Activated T-cell treated with anti-CD3 and anti-CD28 coated beads for 4 hours (primary cell): ENCODE data around the gene HSD11B1L.

Source experiments
- DNase-seq: peaks from one replicate; pipeline ENCODE4 v3.0.0-alpha.2; 2020

The HSD11B1L gene

DNA sequence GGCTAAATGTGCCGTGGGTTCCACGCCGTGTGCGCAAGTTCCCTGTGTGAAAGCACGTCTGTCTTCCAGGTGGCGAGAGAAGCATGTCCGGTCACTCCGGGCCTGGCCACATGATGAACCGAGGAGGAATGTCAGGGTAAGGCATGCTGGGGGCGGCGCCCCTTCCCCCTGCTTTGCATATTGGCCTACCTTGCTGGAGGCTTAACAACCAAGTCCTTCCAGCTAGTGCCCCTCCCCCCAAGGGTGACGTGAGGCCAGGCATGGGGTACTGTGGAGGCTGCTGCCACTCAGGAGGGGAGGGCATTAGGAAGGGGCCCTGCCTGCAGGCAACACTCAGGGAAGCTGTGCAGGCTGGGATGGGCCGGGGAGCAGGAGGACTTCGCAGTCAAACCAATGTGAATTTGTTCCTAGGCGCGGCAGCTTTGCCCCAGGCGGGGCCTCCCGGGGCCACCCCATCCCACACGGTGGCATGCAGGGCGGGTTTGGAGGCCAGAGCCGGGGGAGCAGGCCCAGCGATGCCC, 13.0 kb upstream of the HSD11B1L start:
- DNase-seq: no peak

DNA sequence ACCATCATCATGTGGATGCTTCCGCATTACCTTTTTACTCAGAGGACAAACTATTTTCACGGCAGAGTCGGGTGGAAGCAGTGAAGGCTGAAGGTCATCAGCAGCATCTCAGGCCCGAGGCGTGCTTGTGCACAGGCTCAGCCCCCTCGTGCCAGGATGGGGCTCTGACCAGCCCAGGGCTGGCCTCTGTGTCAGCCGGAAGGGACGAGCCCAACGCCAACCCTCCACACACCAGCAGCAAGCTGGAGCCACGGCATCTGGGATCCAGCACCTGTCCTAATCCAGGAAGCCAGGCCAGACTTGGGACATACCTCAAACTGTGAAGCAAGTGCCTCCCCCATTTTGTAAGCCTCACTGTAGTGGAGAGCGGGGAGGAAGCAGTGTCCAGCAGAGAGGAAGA, 11.6 kb upstream of the HSD11B1L start:
- DNase-seq: no peak

DNA sequence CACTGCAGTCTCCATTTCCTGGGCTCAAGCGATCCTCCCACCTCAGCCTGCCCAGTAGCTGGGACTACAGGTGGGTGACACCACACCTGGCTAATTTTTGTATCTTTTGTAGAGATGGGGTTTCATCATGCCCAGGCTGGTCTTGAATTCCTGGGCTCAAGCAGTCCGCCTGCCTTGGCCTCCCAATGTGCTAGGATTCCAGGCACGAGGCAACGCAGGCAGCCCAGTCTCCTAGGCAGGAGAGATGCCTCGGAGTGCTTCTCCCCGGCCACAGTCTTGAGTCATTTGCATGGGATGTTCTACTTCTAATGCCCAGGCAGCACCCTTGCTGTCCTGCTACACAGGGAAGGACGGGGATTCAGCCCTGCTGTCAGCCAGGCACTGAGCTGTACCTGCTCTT, 9.2 kb upstream of the HSD11B1L start:
- no peak for DNase-seq

DNA sequence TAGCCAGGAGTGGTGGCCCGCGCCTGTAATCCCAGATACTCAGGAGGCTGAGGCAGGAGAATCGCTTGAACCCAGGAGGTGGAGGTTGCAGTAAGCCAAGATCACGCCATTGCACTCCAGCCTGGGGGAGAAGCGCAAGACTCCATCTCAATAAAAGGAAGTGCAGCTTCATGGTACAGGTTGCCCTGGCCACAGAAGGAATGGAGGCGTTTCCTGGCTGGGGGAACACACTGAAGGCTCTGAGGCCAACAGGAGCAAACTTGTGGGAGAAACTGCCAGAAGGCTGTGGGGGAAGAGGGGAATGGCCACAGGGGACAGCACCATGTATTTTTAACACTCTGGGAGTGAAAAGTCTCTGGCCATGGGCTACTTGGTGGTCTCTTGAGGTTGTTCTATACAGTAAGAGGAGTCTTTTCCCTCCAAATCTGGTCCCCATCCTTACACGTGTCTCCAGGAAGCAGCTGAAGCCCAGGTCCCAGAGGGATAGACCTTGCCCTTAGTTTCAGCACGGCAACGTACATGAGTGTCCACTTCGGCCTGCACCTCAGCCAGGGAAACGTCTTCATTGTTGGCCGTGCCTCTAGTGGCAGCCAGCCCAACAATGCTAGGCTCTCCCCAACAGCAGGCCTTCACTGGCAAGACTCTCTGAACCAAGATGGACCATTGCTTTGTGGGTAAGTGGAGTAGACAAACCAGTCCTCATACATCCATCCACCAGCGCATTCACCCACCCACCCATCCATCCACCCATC, 7.9 kb upstream of the HSD11B1L start:
- DNase-seq: no peak

DNA sequence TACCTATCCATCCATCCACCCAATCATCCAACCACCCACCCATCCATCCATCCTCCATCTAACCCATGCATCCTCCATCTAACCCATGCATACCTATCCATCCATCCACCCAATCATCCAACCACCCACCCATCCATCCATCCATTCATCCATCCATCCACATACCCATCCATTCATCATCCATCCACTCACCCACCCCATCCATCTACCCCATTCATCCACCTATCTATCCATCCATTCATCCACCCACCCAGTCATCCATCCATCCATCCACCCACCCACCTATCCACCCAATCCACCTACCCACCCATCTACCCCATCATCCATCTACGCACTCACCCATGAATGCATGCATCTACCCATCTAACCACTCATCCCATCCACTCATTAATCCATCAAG, 7.1 kb upstream of the HSD11B1L start:
- DNase-seq: no peak

DNA sequence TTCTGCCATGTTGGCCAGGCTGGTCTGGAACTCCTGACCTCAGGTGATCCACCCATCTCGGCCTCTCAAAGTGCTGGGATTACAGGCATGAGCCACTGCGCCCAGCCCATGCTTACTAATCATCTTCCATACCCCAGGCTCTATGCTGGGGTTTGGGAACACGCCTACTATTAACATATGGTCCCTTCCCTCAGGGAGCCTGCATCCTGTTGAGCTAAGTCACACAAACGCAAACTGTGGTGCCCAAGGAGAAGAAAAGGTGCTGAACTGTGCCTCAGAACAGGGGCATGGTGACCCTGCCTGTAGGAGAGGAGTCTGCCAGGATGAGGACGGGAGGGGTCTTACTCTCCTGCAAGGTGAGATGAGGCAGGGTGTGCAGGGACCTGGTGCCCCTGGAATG, 6.1 kb upstream of the HSD11B1L start:
- no peak for DNase-seq

DNA sequence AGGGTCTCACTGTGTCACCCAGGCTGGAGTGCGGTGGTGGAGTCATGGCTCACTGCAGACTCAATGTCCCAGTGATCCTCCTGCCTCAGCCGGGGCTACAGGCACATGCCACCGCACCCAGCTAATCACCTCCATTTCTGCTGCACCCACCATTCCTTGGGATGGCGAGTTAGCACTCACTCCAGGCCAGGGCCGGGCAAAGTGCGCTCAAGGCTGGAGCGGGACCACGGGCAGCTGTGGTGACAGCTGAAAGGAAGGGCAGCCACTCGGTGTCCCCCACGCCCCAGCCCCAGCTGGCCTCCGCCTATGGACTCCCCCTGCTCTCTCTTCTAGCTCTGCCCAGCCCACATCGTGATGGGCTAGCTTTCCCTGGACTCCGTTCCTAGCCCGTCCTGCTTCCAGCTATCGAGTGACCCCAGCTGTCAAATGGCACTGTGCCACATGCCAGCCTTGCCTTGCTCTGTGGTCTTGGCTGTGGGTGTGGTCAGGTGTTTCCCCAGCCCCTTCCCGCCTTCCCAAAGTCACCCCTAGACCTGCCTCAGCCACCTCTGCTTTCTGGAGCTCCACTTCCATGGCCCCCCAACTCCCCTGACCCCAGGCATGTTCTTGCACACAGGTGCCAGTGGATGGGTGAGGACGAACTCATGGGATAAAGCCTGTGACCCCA, 4.6 kb upstream of the HSD11B1L start:
- DNase-seq: no peak

DNA sequence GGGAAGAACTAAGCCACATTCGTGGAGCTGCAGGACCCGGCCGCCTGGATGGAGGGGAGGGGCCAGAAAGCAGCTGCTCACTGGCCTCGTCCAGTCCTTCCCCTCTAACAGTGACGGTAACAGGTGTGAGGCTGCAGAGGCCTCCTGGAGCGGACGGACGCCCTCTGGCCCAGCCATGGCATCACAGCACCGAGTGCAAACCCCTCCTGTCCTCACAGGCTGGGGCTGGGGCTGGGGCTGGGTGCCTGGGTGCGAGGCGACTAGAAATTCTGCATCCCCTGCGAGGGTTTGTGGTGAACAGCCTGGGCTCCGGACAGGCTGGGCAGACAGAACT, 4.1 kb upstream of the HSD11B1L start:
- DNase-seq: no peak

DNA sequence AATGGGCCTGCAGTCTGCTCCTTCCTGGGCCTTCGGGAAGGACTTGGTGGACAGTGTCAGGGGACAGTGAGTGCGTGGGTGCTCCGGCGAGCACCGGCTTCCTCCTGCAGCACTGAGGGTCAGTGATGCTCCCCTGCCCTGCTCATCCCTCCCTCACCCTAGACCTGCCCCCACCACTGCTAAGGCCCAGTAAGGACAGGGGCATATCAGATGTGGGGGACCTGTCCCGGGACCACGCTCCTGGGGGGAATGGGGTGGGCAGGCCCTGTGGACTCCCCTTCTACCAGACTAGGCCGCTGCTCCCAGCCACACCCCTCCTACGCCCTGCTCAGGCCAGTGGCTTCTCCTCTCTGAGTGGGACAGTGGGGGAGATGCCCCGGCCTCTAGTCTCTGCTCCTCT, 3.7 kb upstream of the HSD11B1L start:
- no peak for DNase-seq

DNA sequence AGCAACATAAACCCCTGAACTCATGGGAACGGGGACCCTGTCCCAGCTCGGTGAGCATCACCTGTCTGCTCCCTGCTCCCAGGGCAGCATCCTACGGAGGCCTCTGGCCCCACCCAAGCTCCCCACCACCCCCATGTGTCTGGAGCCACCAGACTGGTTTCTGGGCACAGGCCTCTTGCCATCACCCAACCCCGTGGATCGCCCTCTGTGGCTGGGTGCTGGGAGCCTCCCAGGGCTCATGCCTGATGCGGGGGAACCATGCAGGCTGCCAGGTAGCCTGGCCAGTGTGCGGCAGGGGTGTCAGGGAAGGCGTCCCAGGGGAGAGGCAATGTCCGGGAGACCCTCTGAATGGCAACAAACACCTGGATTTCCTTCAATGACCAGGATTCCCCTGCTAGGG, 3.2 kb upstream of the HSD11B1L start:
- no peak for DNase-seq

DNA sequence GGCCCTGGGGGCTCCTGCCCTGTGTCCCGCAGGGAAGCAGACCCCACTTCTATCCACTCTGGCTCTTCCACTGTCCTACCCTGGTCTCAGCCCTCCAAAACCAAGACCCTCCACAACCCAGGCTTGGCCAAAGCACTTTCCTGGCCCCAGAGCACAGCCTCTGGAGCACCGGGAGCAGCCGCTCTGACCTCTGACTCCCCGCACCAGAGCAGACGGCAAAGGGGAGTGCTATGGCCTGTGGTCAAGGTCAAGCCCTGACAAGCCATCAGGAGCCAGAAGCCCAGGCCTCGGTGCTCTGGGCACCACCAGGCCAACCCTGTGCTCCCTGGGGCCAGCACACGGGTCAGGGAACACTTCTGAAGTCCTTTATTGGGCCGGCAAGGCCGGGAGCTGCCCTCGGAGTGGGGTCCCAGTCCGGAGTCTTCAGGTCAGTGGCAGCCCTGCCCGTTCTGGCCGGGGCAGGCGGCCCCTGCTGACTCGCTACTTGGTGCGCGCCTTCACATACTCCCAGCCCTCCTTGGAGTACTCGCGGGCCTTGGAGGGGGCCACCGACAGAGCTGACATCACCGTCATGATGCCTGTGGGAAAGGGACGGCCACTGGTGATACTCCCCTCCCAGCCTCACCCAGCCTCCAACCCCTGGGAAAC, 2.6 kb upstream of the HSD11B1L start:
- no peak for DNase-seq

DNA sequence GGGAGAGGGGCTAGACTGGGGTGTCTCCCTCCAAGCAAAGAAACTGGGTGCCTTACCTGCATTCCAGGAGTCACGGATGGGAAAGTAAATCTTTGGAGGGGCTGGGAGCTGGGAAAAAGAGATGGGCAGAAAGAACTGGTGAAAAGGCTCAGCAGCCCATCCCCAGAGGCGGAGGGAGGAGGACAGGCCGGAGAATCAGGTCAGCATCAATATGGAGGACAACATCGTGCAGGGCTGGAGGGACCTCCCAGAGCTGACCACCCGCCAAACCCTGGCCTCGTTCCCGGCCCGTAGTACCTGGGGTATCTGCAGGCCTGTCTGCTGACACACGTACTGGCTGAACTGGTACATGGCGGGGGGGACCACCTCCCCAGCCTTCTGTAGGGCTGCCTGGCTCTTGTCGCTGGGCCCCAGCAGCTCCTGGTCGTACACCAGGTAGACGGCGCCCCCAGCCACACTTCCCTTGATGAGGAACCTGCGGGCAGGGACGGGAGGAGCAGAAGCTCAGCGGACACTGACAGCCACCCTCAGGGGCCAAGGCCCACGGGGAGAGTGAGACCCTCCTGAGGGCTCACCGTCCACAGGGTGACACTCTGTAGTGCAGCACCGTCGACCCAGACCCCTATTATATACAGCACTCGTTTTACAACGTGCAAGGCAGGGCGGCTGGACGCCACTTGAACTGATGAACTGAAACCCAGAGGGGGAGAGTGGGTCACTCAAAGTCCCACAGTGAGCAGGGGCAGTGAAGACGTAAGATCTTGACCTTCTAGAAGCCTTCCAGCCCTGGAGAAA, 1.3 kb upstream of the HSD11B1L start:
- DNase-seq: no peak

DNA sequence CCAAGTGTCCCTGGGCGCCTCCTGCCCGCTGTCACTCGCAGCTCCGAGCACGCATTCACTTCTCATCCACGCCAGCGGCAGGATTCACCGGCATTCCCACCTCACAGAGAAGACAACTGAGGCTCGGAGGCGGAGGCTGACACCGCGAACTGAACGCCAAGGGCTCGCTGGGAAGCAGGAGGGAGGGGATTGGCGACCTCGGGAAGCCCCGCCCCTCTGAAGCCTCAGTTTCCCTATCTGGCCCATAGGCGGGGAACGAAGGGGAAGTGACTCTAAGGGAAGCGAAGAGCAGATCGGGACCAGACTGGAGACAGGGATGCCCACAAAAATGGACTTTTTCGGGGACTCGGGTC, 767 bp upstream of the HSD11B1L start:
- no peak for DNase-seq

DNA sequence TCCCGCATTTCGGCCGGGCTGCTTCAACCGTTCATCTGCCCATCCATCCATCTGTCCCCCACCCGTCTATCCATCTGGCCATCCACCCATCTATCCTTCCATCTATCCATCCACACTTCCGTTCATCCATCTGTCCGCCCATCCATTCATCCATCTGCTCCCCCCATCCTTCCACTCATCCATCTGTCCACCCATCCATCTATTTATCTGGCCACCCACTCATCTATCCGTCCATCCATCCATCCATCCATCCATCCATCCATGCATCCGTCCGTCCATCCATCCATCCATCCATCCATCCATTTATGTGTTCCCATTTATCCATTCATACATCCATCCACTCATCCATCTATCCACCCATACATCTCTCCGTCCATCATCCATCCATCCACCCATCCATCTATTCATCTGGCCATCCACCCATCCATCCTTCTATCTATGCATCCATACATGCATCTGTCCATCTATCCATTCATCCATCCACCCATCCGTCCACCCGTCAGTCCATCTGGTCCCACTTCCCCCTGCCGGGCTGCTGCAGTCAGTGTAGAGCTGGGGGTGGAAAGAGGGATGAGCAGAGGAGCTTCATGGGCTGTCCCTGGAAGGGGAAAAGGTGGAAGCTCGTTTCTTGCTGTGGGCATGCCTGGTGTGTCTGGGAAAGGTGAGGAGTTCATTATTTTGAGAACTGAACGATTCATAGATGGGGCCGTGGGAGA, 722 bp downstream of the HSD11B1L start:
- no peak for DNase-seq

DNA sequence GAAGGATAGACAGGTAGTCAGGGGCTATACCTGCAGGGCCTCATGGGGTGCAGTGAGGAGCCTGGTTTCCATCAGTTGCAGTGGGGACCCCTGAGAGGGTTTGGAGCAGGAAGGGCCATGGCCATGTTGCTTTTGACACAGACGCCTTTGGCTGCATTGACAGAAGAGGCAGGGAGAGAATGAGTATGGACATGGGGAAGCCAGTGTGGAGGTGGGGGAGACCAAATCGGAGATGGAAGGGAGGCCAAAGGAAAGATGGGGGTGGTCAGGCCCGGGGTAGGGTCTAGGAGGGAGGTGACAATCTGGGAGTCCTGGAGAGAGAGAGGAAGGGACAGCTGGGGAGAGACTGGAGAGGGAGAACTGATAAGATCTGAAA, 1.3 kb downstream of the HSD11B1L start:
- no peak for DNase-seq

DNA sequence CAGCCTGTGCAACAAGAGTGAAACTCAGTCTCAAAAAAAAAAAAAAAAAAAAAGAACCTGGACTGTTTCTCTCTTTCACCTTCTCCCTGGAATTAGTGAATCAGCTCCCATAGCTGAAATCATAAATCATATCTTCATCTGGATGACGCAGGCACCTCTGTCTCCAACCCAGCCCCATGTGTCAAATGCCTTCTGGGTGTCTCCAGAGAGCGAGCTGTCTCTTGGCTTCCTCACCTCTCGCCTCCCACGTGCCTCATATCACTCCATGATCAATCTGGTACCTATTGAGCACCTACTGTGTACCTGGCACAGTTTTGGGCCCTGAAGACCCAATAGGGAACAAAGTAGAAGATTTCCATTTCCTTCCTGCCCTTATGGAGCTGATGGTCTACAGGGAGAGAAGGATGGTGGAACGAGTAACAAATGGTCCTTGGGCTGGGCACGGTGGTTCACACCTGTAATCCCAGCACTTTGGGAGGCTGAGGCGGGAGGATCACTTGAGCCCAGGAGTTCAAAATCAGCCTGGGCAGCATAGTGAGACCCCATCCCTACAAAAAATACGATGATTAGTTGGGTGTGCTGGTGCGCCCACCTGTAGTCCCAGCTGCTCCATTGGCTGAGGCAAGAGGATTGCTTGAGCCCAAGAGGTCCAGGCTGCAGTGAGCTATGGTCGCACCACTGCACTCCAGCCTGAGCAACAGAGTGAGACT, 2.5 kb downstream of the HSD11B1L start:
- DNase-seq: no peak

DNA sequence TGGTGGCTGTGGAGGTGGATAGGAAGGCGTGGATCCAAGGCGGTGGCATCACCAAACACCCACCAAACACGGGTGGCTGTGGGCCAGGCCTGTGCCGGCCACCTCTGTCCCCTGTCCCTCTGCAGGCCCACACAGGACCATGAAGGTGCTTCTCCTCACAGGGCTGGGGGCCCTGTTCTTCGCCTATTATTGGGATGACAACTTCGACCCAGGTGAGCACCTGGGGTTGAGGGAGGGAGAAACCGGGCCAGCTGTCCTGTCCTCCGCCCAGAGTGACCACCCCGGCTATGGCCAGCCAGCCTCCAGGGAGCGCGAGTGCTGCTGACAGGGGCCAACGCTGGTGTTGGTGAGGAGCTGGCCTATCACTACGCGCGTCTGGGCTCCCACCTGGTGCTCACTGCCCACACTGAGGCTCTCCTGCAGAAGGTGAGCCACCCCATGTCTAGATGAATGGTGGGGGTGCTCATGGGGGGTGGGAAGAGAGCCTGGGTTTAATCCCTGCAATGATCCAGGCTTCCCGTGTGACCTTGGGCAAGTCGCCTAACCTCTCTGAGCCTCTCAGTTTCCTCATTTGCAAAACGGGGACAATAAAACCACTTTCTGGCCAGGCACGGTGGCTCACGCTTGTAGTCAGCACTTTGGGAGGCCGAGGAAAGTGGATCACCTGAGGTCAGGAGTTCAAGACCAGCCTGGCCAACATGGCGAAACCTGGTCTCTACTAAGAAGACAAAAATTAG, 4.0 kb downstream of the HSD11B1L start:
- no peak for DNase-seq

DNA sequence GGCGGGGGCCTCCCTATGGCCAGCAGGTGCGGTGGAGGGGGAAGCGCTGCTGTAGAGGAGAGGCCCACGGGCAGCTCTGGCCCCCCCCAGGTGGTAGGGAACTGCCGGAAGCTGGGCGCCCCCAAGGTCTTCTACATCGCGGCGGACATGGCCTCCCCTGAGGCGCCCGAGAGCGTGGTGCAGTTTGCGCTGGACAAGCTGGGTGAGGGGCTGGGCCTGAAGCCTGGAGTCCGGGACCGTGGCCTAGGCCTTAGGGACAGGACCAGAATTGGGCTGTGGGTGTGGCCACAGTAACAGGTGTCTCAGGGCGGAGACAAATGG, 5.5 kb downstream of the HSD11B1L start:
- DNase-seq: no peak

DNA sequence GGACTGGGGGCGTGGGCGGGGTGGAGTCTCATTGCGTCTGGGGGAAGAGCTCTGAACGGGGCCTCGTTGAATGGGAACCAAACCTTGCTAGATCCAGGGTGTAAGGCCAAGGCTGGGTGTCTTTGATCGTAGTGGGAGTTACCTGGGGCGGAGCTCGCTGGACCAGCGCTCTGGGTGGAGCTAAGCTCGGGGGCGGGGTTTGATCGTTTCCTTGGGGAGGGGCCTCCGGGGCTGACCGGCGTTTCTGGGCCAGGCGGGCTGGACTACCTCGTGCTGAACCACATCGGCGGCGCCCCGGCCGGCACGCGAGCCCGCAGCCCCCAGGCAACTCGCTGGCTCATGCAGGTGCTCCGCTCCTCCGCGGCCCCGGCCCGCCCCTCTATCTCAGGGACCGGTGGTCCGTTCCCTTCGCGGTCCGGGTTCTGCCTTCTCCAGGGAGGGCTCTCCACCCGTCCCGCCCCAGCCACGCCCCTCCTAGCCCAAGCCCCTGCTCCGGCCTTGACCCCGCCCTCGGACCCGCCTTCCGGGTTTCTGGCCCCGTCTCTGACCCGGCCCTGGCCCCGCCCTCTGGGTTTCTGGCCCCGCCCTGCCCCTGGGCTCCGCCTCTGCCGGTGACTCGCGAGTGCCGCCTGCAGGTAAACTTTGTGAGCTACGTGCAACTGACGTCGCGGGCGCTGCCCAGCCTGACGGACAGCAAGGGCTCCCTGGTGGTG, 6.0 kb downstream of the HSD11B1L start:
- DNase-seq: peak; percentile 90

DNA sequence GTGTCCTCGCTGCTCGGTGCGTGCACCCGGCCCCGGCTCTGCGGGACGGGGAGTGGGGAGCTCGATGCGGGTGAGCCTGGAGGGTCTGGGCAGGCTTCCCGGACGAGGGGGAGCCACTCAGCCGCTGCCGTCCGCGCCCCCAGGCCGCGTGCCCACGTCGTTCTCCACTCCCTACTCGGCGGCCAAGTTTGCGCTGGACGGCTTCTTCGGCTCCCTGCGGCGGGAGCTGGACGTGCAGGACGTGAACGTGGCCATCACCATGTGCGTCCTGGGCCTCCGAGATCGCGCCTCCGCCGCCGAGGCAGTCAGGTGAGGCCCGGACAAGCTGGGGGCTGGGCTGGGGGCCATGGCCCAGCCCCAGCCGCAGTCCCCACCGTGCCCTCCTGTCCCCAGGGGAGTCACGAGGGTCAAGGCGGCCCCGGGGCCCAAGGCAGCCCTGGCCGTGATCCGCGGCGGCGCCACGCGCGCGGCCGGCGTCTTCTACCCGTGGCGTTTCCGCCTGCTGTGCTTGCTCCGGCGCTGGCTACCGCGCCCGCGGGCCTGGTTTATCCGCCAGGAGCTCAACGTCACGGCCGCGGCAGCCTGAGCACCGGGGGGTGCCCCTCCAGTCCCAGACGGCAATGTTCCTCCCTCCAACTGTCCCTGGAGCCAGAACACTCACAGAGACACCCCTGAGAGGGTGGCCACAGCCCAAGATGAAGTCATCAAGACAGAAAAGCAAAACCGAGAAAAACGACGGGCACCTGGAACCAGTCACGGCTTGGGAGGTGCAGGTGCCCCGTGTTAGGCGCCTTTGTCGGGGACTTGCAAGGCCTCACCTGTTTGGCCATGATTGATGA, 6.8 kb downstream of the HSD11B1L start:
- no peak for DNase-seq
